Measurements from ENCODE around the gene THBD.

Gene THBD

DNA sequence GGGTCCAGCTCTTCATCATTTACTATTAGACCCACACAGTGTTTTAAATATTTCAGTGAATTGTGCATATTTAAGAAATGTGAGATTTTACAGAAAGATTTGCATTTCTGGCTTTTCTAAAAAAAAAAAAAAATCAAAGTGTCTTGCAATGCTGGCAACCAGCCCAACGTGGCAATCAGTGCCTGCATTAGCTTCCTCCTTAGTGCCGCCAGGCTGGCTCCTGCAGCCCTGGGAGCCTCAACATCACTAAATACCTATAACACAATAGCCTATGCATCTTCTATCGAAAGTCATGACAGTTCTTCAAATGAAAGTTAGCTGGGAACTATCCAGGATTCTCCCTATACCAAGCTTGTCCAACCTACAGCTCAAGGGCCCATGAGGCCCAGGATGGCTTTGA lies 46.0 kb upstream of the THBD start:
- Histone ChIP-seq H3K9ac (no peak overlapping the region), H3K4me3 (IDR thresholded peaks at IDR 0.05; ENCODE audit: insufficient read depth, low read depth, low read length) (no peak overlapping the region), H3K36me3 (ENCODE audit: insufficient read depth) (no peaks in the 10 kb centered on the region), H4K20me1 (ENCODE audit: insufficient read depth) (no peaks in the 10 kb centered on the region), H3K4me2 (no peak overlapping the region), H2AFZ (ENCODE audit: low read depth) (no peak overlapping the region), H3K27me3 (ENCODE audit: insufficient read depth, low read depth) (no peaks in the 10 kb centered on the region), H3K27ac (no peak overlapping the region), H3K4me1 (ENCODE audit: low read depth, poor library complexity, severe bottlenecking) (no peaks in the 10 kb centered on the region), H3K79me2 (ENCODE audit: insufficient read depth, low read depth) (no peaks in the 10 kb centered on the region)
- TF ChIP-seq, protein P1, sequence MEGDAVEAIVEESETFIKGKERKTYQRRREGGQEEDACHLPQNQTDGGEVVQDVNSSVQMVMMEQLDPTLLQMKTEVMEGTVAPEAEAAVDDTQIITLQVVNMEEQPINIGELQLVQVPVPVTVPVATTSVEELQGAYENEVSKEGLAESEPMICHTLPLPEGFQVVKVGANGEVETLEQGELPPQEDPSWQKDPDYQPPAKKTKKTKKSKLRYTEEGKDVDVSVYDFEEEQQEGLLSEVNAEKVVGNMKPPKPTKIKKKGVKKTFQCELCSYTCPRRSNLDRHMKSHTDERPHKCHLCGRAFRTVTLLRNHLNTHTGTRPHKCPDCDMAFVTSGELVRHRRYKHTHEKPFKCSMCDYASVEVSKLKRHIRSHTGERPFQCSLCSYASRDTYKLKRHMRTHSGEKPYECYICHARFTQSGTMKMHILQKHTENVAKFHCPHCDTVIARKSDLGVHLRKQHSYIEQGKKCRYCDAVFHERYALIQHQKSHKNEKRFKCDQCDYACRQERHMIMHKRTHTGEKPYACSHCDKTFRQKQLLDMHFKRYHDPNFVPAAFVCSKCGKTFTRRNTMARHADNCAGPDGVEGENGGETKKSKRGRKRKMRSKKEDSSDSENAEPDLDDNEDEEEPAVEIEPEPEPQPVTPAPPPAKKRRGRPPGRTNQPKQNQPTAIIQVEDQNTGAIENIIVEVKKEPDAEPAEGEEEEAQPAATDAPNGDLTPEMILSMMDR (conservative IDR thresholded peaks at IDR 0.05; ENCODE audit: low read depth, low read length), result no peak

DNA sequence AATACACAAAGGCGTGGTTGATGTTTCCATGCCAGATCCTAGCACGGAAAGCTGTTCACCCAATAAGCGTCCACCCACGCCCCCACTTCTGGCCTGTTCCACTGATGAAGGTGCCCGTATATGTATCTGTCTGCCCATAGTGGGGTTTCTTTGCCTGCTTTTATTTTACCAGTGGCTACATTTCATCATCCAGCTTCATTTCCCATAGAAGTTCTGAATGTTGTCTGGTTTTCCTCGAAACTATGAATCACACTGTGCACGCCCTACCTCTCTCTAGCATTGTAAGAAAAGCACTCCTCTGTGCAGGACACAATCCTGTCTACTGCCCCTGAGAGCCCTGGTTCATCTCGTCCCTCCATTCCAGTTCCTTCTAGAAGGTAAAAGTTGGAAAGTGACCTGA lies 45.5 kb upstream of the THBD start:
- H3K4me3 ChIP-seq (IDR thresholded peaks at IDR 0.05; ENCODE audit: insufficient read depth, low read depth, low read length), result no peak overlapping the region
- no peak overlapping the region for H3K4me2 ChIP-seq
- H3K36me3 ChIP-seq (ENCODE audit: insufficient read depth), result no peaks in the 10 kb centered on the region
- H2AFZ ChIP-seq (ENCODE audit: low read depth), result no peak overlapping the region
- no peaks in the 10 kb centered on the region for H4K20me1 ChIP-seq (ENCODE audit: insufficient read depth)
- H3K9ac ChIP-seq, result no peak overlapping the region
- TF ChIP-seq, protein P1 (conservative IDR thresholded peaks at IDR 0.05; ENCODE audit: low read depth, low read length), result no peak
- H3K4me1 ChIP-seq (ENCODE audit: low read depth, poor library complexity, severe bottlenecking), result no peaks in the 10 kb centered on the region
- H3K79me2 ChIP-seq (ENCODE audit: insufficient read depth, low read depth), result no peaks in the 10 kb centered on the region
- H3K27me3 ChIP-seq (ENCODE audit: insufficient read depth, low read depth), result no peaks in the 10 kb centered on the region
- no peak overlapping the region for H3K27ac ChIP-seq

DNA sequence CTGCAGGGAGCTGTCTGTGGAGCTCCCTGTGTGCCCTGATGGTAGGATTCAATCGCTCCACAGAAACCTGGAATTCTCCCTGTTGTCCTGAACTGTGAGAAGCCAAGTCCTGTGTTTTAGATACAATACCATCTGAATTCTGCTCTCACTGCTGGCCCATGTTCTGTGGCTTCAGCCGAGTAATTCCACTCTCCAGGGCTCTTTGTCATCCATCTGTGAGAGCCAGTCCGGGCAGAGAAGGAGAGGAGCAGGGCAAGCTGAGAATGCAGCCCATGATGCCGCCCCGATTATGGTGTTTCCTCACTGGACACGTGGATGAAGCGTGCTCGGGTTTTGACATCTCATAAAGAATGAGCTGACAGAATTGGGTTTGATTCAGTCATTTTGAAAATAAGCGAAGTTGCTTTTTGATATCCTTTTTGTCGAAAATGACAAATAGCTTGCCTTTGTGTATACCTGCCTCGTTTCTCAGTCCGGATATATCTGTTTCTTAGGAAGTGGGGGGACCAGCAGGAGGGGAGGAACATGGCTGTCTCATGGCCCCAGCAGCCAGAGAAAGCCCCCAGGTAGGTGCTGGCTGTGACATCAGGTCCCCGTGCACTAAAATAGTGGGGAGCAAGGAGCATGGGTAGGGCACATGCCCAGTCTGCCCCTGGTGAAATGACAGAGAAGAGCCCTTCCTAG lies 44.9 kb upstream of the THBD start:
- no peaks in the 10 kb centered on the region for H3K4me1 ChIP-seq (ENCODE audit: low read depth, poor library complexity, severe bottlenecking)
- no peak overlapping the region for H2AFZ ChIP-seq (ENCODE audit: low read depth)
- no peak overlapping the region for H3K27ac ChIP-seq
- H3K79me2 ChIP-seq (ENCODE audit: insufficient read depth, low read depth), result no peaks in the 10 kb centered on the region
- no peaks in the 10 kb centered on the region for H3K36me3 ChIP-seq (ENCODE audit: insufficient read depth)
- H3K4me2 ChIP-seq, result no peak overlapping the region
- TF ChIP-seq, protein P1 (conservative IDR thresholded peaks at IDR 0.05; ENCODE audit: low read depth, low read length), result no peak
- no peak overlapping the region for H3K9ac ChIP-seq
- no peaks in the 10 kb centered on the region for H3K27me3 ChIP-seq (ENCODE audit: insufficient read depth, low read depth)
- no peak overlapping the region for H3K4me3 ChIP-seq (IDR thresholded peaks at IDR 0.05; ENCODE audit: insufficient read depth, low read depth, low read length)
- H4K20me1 ChIP-seq (ENCODE audit: insufficient read depth), result no peaks in the 10 kb centered on the region

DNA sequence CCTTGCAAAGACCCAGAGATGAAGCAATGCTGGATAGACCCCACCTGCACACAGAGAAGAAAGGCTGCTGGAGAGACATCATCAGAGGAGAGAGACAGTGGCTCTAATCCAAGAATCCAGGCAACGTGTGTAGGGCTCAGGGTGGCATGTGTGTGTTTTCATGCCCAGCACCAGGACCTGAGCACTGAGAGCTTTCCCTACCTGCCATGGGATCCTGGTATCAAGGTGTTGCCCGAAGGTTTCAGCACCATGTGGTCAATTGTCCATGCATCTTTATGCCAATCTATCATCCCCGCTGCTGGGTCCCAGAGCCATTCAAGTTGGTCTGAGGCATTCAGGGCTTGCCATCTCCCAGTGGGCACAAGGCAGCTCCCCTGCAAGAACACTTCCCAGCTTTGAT lies 44.1 kb upstream of the THBD start:
- no peak overlapping the region for H3K4me2 ChIP-seq
- H3K4me1 ChIP-seq (ENCODE audit: low read depth, poor library complexity, severe bottlenecking), result no peaks in the 10 kb centered on the region
- no peaks in the 10 kb centered on the region for H3K36me3 ChIP-seq (ENCODE audit: insufficient read depth)
- H3K9ac ChIP-seq, result no peak overlapping the region
- no peak overlapping the region for H3K4me3 ChIP-seq (IDR thresholded peaks at IDR 0.05; ENCODE audit: insufficient read depth, low read depth, low read length)
- H3K27ac ChIP-seq, result no peak overlapping the region
- TF ChIP-seq, protein P1 (conservative IDR thresholded peaks at IDR 0.05; ENCODE audit: low read depth, low read length), result no peak
- H4K20me1 ChIP-seq (ENCODE audit: insufficient read depth), result no peaks in the 10 kb centered on the region
- no peaks in the 10 kb centered on the region for H3K79me2 ChIP-seq (ENCODE audit: insufficient read depth, low read depth)
- no peaks in the 10 kb centered on the region for H3K27me3 ChIP-seq (ENCODE audit: insufficient read depth, low read depth)
- H2AFZ ChIP-seq (ENCODE audit: low read depth), result no peak overlapping the region
